Esophagus squamous epithelium (tissue), 4 donors: ENCODE data around the gene GNAT3.

Experiments
- POLR2A ChIP-seq, 4 donors: fragments of 450-650 bp; IDR thresholded peaks; one replicate each; pipeline ENCODE4 v1.6.1; 2017; ENCODE audit warnings: antibody characterized with exemption in 4 of 4, mild to moderate bottlenecking in 4 of 4, moderate library complexity in 3 of 4
- TF ChIP-seq, protein P1 (sequence below), 6 experiments: fragments of 450-650 bp in 4 of 6; fragments of 200-600 bp in 2 of 6; sonication (generic) in 2 of 6; IDR thresholded peaks; one replicate each; pipeline ENCODE4 v1.5.1; 2016 to 2019; ENCODE audit warnings: antibody characterized with exemption in 6 of 6, mild to moderate bottlenecking in 4 of 6, moderate library complexity in 4 of 6

DNA sequence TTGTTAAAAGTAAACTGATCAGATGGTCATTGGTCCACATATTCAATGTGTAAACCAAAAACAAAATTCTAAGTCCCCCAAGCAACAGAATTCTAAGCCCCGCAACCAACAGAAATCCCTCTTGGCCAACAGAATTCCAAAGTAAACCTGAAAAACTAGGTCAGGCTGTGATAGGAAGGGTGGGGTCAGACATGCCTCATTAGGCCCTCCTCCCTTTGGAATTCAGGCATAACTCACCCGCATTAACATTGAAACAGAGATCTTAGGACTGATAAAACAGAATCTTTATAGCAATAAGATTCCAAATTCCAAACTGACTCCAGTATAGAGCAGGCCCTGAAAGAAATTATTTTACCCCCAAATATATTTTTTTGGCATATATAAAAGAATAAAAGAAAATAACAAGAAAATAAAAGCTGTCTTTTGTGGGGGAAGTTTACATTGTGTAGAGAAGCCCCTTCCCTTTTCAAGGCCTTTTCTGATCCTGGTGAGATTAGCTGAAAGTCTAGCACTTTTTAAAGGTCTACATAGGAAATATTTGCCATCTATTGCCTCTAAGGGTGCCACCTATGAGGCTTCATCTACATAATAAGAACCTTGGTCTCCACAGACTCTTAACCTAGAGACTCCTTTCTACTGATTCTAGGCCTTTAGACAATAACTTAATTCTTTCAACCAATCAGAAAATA is 30.5 kb downstream of the GNAT3 start:
- TF ChIP-seq, protein P1, sequence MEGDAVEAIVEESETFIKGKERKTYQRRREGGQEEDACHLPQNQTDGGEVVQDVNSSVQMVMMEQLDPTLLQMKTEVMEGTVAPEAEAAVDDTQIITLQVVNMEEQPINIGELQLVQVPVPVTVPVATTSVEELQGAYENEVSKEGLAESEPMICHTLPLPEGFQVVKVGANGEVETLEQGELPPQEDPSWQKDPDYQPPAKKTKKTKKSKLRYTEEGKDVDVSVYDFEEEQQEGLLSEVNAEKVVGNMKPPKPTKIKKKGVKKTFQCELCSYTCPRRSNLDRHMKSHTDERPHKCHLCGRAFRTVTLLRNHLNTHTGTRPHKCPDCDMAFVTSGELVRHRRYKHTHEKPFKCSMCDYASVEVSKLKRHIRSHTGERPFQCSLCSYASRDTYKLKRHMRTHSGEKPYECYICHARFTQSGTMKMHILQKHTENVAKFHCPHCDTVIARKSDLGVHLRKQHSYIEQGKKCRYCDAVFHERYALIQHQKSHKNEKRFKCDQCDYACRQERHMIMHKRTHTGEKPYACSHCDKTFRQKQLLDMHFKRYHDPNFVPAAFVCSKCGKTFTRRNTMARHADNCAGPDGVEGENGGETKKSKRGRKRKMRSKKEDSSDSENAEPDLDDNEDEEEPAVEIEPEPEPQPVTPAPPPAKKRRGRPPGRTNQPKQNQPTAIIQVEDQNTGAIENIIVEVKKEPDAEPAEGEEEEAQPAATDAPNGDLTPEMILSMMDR (IDR thresholded peaks at IDR 0.05), result no peak
- no peak for TF ChIP-seq POLR2A (IDR thresholded peaks at IDR 0.05)
